ENCODE measurements around the gene C14orf132. TPM values are rescaled to one million over a fixed set of nuclear protein-coding genes. Genes with fewer than 3 reads are reported as not detected.

C14orf132 gene
- total and polyA plus RNA-seq, 10 of the 15 experiments (the other 5 are each of a cell fraction or from before 2014, with no cell fraction given): under 0.01 to 1.2 (median 0.03) TPM; not detected in 2

DNA sequence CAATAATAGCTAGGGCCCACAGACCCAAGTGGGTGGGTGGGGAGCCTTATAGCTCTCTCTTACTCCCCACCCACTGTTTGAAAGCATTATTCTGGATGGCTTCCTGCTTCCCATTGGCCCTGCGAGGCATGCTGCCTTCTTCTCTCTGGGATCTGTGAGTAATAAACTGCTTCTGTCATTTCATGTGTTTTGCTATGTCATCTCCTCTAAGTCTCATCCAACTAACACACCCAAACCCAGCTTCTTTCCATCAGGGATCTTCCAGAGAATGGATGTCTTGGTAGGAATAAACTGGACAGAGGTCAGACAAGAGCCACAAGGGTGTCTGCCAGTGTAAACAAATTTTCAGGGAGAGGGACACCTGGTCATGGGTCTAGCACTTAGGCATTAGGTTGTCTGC lies 99.1 kb downstream of the C14orf132 start (continued):
- no peak for TF ChIP-seq NFYA (IDR thresholded peaks at IDR 0.05; ENCODE audit: borderline replicate concordance, low read depth, low read length)
- no peak for TF ChIP-seq ATF7 (IDR thresholded peaks at IDR 0.05; ENCODE audit: low read depth)
- TF ChIP-seq MXI1 (IDR thresholded peaks at IDR 0.05; ENCODE audit: low read depth, low read length): no peak
- no peak for TF ChIP-seq CREB1 (IDR thresholded peaks at IDR 0.05; ENCODE audit: low read depth)
- TF ChIP-seq KLF5 (IDR thresholded peaks at IDR 0.05; ENCODE audit: partially characterized antibody): no peak
- TF ChIP-seq, protein P1, sequence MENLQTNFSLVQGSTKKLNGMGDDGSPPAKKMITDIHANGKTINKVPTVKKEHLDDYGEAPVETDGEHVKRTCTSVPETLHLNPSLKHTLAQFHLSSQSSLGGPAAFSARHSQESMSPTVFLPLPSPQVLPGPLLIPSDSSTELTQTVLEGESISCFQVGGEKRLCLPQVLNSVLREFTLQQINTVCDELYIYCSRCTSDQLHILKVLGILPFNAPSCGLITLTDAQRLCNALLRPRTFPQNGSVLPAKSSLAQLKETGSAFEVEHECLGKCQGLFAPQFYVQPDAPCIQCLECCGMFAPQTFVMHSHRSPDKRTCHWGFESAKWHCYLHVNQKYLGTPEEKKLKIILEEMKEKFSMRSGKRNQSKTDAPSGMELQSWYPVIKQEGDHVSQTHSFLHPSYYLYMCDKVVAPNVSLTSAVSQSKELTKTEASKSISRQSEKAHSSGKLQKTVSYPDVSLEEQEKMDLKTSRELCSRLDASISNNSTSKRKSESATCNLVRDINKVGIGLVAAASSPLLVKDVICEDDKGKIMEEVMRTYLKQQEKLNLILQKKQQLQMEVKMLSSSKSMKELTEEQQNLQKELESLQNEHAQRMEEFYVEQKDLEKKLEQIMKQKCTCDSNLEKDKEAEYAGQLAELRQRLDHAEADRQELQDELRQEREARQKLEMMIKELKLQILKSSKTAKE (IDR thresholded peaks at IDR 0.05; ENCODE audit: low read depth, poor library complexity, severe bottlenecking): no peak

DNA sequence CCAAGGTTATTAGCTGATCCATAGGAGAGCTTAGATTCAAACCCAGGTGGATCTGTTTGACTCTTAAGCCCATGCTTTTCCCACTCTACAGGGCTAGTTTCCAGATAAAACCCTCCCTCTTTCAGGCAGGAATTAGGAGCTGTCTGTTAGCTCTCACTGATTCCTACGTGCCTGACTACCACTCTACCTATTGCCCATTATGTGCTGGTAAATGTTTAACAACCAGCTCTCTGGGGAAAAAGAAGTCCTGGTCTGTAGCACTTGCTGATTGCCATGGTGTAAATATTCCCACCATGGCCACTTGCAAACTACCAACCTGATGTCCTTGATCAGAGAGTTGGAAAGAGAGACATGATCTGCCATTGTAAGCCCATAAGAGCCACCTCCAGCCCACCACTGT lies 100.0 kb downstream of the C14orf132 start:
- no peaks in the 10 kb centered on the region for H4K20me1 ChIP-seq (ENCODE audit: control insufficient read depth, insufficient read depth)
- no peak overlapping the region for H3K27ac ChIP-seq (ENCODE audit: control insufficient read depth, insufficient read depth)
- H2AFZ ChIP-seq (ENCODE audit: control insufficient read depth, low read depth, low read length): no peak overlapping the region
- no peak overlapping the region for H3K9ac ChIP-seq (ENCODE audit: control insufficient read depth, insufficient read depth, low read length)
- no peaks in the 10 kb centered on the region; the same call in 2 of the 3 replicates for H3K9me3 ChIP-seq (replicated peaks; ENCODE audit: control insufficient read depth, insufficient read depth, low read length)
- no peak for ATAC-seq
- no peak for DNase-seq (ENCODE audit: low read depth, low spot score)
- ChIA-PET CTCF (no interaction called here), POLR2A (no interaction called here), RAD21 (ENCODE audit: unreplicated experiment) (no interaction called here), SMC1A (ENCODE audit: uncharacterized antibody, unreplicated experiment) (interaction anchor here (1.4 kb wide), 1 partner anchor 9 kb away, joined by 4 read pairs; no protein-coding TSS in a partner anchor)
- no peak for FAIRE-seq
- intact Hi-C loops (cut with micrococcal nuclease; ENCODE audit: unreplicated experiment): no loop called here
- H3K4me3 ChIP-seq: no peak overlapping the region
- in situ Hi-C loops (cut with MboI): no loop called here
- no peaks in the 10 kb centered on the region for H3K79me2 ChIP-seq (ENCODE audit: control insufficient read depth, insufficient read depth, low read length)
- no peaks in the 10 kb centered on the region for H3K4me1 ChIP-seq (ENCODE audit: control insufficient read depth, insufficient read depth, low read length)
- TF ChIP-seq SPI1 (IDR thresholded peaks at IDR 0.05; ENCODE audit: borderline replicate concordance, insufficient read depth, low read depth, low read length) (no peak), MEF2B (IDR thresholded peaks at IDR 0.05; ENCODE audit: partially characterized antibody, poor library complexity, severe bottlenecking) (peak; percentile 47)
- no TSS peak for BruUV-seq (replicated peaks)
- WGBS (ENCODE audit: insufficient coverage, insufficient replicate concordance, low lambda C conversion rate, missing lambda C conversion rate): 0% methylated on average over 1 of the region's 1 CpG
- H3K36me3 ChIP-seq (ENCODE audit: control insufficient read depth in 2 of 2, insufficient read depth in 2 of 2, low read length in 1 of 2): no peaks in the 10 kb centered on the region
- H3K4me2 ChIP-seq (ENCODE audit: control insufficient read depth, insufficient read depth): no peak overlapping the region
- no peaks in the 10 kb centered on the region for H3K27me3 ChIP-seq (replicated peaks in 1 of 2; ENCODE audit: control insufficient read depth in 2 of 2, insufficient read depth in 2 of 2, low read length in 1 of 2)
